ENCODE results near the gene INPP5K. TPM values are rescaled to one million over a fixed set of nuclear protein-coding genes. Genes with fewer than 3 reads are reported as not detected.

Gene INPP5K
- total RNA-seq, 1 donor = 51.4 TPM

DNA sequence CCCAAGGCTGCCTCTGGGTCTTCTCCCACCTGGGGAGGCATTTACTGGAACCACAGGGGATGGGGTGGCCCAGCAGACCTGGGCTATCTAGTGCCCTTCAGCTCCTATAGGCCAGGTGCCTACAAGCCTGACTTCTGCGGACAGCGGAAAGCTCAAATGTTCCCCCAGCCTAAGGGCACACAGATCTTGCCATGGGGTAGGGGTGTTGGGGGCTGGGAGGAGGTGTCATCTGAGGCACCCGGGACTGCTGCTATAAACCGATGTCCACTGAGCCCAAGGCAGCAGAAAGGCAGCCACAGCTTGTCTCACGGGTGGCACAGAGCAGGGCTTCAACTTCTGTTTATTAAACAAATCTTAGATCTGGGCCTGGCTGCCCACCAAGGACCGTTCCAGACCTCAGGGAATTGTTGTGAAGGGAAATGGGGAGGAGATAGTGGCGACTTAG is 27.6 kb downstream of the INPP5K start:
- peak overlapping the region; percentile 22 for H2AFZ ChIP-seq (ENCODE audit: low read length)
- peak overlapping the region; percentile 65 for H3K4me3 ChIP-seq (ENCODE audit: insufficient read depth, low read length)

DNA sequence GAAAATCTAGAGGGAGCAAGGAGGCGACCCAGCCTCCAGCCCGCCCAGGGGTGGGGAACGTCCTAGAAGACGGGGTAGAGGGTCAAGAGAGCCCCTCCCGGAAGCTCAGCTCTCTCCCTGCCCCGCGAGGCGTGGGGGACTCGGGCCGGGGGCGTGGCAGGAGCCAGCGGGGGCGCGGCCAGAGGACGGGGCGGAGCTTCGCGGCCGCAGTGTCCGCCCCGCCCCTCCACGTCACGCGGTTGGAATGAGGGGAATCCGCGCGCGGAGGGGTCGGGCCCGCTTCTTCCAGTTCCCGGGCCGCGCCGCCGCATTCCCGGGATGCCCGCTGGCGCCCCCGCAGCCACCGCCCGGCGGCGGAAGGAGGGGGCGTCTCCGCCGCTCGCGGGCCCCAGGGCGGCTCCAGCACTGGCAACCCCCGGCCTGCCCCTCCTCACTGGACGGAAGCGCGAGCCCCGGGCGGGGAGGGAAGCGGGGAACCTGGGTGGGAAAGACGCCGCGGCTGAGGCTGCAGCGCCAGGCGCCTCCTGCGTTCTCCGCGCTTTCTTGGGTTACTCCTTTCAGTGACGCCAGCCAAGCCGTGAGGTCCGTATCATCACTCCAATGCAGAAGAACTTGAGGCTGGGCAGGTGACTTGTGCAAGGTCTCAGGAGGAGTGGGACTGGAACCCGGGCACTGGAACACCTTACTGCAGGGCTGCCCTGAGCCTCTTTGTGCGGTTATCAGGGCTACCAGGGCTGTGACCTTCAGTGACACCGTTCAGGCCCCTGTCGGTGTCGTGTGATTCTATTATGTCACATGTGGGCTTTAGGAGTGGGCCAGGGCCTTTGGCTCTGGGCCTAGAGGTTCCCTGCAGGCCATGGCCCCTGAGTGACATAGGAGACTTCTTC is 28.2 kb downstream of the INPP5K start:
- Histone ChIP-seq H3K36me3 (ENCODE audit: insufficient read depth, low read length) (peaks cover 11% of the 10 kb centered on the region), H3K79me2 (ENCODE audit: insufficient read depth, low read length) (peaks cover 47% of the 10 kb centered on the region), H3K27ac (ENCODE audit: low read depth, low read length) (peak overlapping the region; percentile 82), H3K4me3 (ENCODE audit: insufficient read depth, low read length) (peak overlapping the region; percentile 65), H3K9me3 (ENCODE audit: low read depth, low read length) (no peaks in the 10 kb centered on the region), H3K27me3 (ENCODE audit: insufficient read depth, low read length) (no peaks in the 10 kb centered on the region), H3K4me2 (ENCODE audit: insufficient read depth, low read length) (peak overlapping the region; percentile 88), H3K4me1 (ENCODE audit: insufficient read depth, low read length) (peaks cover 19% of the 10 kb centered on the region), H2AFZ (ENCODE audit: low read length) (no peak overlapping the region), H4K20me1 (ENCODE audit: insufficient read depth, low read length) (peaks cover 7% of the 10 kb centered on the region)
- TF ChIP-seq, protein P1, sequence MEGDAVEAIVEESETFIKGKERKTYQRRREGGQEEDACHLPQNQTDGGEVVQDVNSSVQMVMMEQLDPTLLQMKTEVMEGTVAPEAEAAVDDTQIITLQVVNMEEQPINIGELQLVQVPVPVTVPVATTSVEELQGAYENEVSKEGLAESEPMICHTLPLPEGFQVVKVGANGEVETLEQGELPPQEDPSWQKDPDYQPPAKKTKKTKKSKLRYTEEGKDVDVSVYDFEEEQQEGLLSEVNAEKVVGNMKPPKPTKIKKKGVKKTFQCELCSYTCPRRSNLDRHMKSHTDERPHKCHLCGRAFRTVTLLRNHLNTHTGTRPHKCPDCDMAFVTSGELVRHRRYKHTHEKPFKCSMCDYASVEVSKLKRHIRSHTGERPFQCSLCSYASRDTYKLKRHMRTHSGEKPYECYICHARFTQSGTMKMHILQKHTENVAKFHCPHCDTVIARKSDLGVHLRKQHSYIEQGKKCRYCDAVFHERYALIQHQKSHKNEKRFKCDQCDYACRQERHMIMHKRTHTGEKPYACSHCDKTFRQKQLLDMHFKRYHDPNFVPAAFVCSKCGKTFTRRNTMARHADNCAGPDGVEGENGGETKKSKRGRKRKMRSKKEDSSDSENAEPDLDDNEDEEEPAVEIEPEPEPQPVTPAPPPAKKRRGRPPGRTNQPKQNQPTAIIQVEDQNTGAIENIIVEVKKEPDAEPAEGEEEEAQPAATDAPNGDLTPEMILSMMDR (IDR thresholded peaks at IDR 0.05; ENCODE audit: extremely low read depth, low read depth, low read length) = no peak
- DNase-seq (ENCODE audit: insufficient read length, low spot score, missing footprints) = peak; percentile 99

More for the DNA sequence above, 27.6 kb downstream of the INPP5K start:
- H3K79me2 ChIP-seq (ENCODE audit: insufficient read depth, low read length) = peaks cover 44% of the 10 kb centered on the region
- peak overlapping the region; percentile 88 for H3K4me2 ChIP-seq (ENCODE audit: insufficient read depth, low read length)
- peak; percentile 82 for DNase-seq (ENCODE audit: insufficient read length, low spot score, missing footprints)
- TF ChIP-seq, protein P1 (IDR thresholded peaks at IDR 0.05; ENCODE audit: extremely low read depth, low read depth, low read length) = no peak
- peaks cover 6% of the 10 kb centered on the region for H3K36me3 ChIP-seq (ENCODE audit: insufficient read depth, low read length)
- H4K20me1 ChIP-seq (ENCODE audit: insufficient read depth, low read length) = peaks cover 7% of the 10 kb centered on the region
- H3K27me3 ChIP-seq (ENCODE audit: insufficient read depth, low read length) = no peaks in the 10 kb centered on the region
- peaks cover 19% of the 10 kb centered on the region for H3K4me1 ChIP-seq (ENCODE audit: insufficient read depth, low read length)
- H3K27ac ChIP-seq (ENCODE audit: low read depth, low read length) = peak overlapping the region; percentile 67
- H3K9me3 ChIP-seq (ENCODE audit: low read depth, low read length) = no peaks in the 10 kb centered on the region

- Histone ChIP-seq H3K36me3 (ENCODE audit: insufficient read depth, low read length) (peaks cover 18% of the 10 kb centered on the region), H3K27me3 (ENCODE audit: insufficient read depth, low read length) (no peaks in the 10 kb centered on the region), H3K4me2 (ENCODE audit: insufficient read depth, low read length) (peak overlapping the region; percentile 88), H3K79me2 (ENCODE audit: insufficient read depth, low read length) (peaks cover 53% of the 10 kb centered on the region), H3K4me1 (ENCODE audit: insufficient read depth, low read length) (peaks cover 19% of the 10 kb centered on the region), H3K9me3 (ENCODE audit: low read depth, low read length) (no peaks in the 10 kb centered on the region), H4K20me1 (ENCODE audit: insufficient read depth, low read length) (peaks cover 10% of the 10 kb centered on the region), H3K27ac (ENCODE audit: low read depth, low read length) (peak overlapping the region; percentile 50), H3K4me3 (ENCODE audit: insufficient read depth, low read length) (peak overlapping the region; percentile 65), H2AFZ (ENCODE audit: low read length) (no peak overlapping the region)
- peak; percentile 97 for DNase-seq (ENCODE audit: insufficient read length, low spot score, missing footprints)
- TF ChIP-seq, protein P1 (IDR thresholded peaks at IDR 0.05; ENCODE audit: extremely low read depth, low read depth, low read length) = no peak
Observed at GRCh38 chr17:1486802-1487695, 29.4 kb downstream of the INPP5K start.

Measured in osteoblast (primary cell).